GM23338 (cell line): ENCODE data around the gene RGS6. TPM values are rescaled to one million over a fixed set of nuclear protein-coding genes. Genes with fewer than 3 reads are reported as not detected.

Experiments used
- ATAC-seq: fragments of 200-7000 bp; cut with Tn5 transposase; 3 replicates; pipeline ENCODE4 v1.9.1; 2020
- DNase-seq: peaks from one replicate; pipeline ENCODE4 v3.0.0-alpha.2; 2015; ENCODE audit warnings: low spot score
- H2AFZ ChIP-seq: fragments of 200-600 bp; sonication (generic); 2 replicates; pipeline ENCODE4 v1.8.0; 2016; ENCODE audit warnings: antibody characterized with exemption, mild to moderate bottlenecking, moderate library complexity
- H3F3A ChIP-seq: fragments of 200-600 bp; sonication (generic); replicated peaks from 2 replicates; pipeline ENCODE4 v1.8.0; 2017; ENCODE audit warnings: antibody characterized with exemption, mixed run types, low read depth
- H3K27ac ChIP-seq: fragments of 200-600 bp; sonication (generic); 2 replicates; pipeline ENCODE4 v1.6.1; 2016; ENCODE audit warnings: low read depth
- H3K27me3 ChIP-seq: fragments of 200-600 bp; sonication (generic); 2 replicates; pipeline ENCODE4 v1.8.0; 2016; ENCODE audit warnings: mild to moderate bottlenecking, mixed run types, moderate library complexity; ENCODE audit not compliant: insufficient read depth
- H3K36me3 ChIP-seq: fragments of 200-600 bp; sonication (generic); 2 replicates; pipeline ENCODE4 v1.8.0; 2016; ENCODE audit warnings: mild to moderate bottlenecking; ENCODE audit not compliant: insufficient read depth
- H3K4me1 ChIP-seq: fragments of 200-600 bp; sonication (generic); 2 replicates; pipeline ENCODE4 v1.8.0; 2016; ENCODE audit warnings: mild to moderate bottlenecking, moderate library complexity; ENCODE audit not compliant: insufficient read depth
- H3K4me2 ChIP-seq: fragments of 200-600 bp; sonication (generic); 2 replicates; pipeline ENCODE4 v1.7.1; 2017; ENCODE audit warnings: mixed run types
- H3K4me3 ChIP-seq: fragments of 200-600 bp; sonication (generic); 2 replicates; pipeline ENCODE4 v1.6.1; 2016; ENCODE audit warnings: mixed run types
- H3K79me2 ChIP-seq: fragments of 200-600 bp; sonication (generic); replicated peaks from 2 replicates; pipeline ENCODE4 v1.8.0; 2017; ENCODE audit warnings: mild to moderate bottlenecking; ENCODE audit not compliant: insufficient read depth
- H3K9me2 ChIP-seq: fragments of 200-600 bp; sonication (generic); 2 replicates; pipeline ENCODE4 v1.8.0; 2017; ENCODE audit not compliant: insufficient read depth
- H4K20me1 ChIP-seq: fragments of 200-600 bp; sonication (generic); replicated peaks from 2 replicates; pipeline ENCODE4 v1.8.0; 2017; ENCODE audit warnings: mild to moderate bottlenecking; ENCODE audit not compliant: insufficient read depth
- H3K27ac Mint-ChIP-seq: 2 replicates; pipeline ENCODE4 v1.8.0; 2020; ENCODE audit warnings: inconsistent platforms, mild to moderate bottlenecking, moderate library complexity, mixed read lengths
- H3K27me3 Mint-ChIP-seq: 3 replicates; pipeline ENCODE4 v1.8.0; 2022; ENCODE audit warnings: low read depth, mild to moderate bottlenecking, moderate library complexity, mixed read lengths, inconsistent platforms; ENCODE audit not compliant: insufficient read depth, poor library complexity
- H3K36me3 Mint-ChIP-seq: 3 replicates; pipeline ENCODE4 v1.8.0; 2021; ENCODE audit warnings: low read depth, mild to moderate bottlenecking, inconsistent platforms, moderate library complexity, mixed read lengths
- H3K4me1 Mint-ChIP-seq: 3 replicates; pipeline ENCODE4 v1.8.0; 2020; ENCODE audit warnings: mild to moderate bottlenecking, inconsistent platforms, mixed read lengths
- H3K4me3 Mint-ChIP-seq: 3 replicates; pipeline ENCODE4 v1.8.0; 2021; ENCODE audit warnings: moderate library complexity, mild to moderate bottlenecking, inconsistent platforms, mixed read lengths
- H3K9me3 Mint-ChIP-seq: 3 replicates; pipeline ENCODE4 v1.8.0; 2020; ENCODE audit warnings: moderate library complexity, mild to moderate bottlenecking, inconsistent platforms, mixed read lengths
- JUNB ChIP-seq: IDR thresholded peaks from one replicate; pipeline ENCODE4 v1.6.1; 2016; ENCODE audit warnings: antibody characterized with exemption; ENCODE audit not compliant: unreplicated experiment
- NANOG ChIP-seq: IDR thresholded peaks from 2 replicates; pipeline ENCODE4 v1.6.1; 2016; ENCODE audit warnings: antibody characterized with exemption, borderline replicate concordance
- STAT1 ChIP-seq: IDR thresholded peaks from one replicate; pipeline ENCODE4 v1.6.1; 2016; ENCODE audit warnings: antibody characterized with exemption; ENCODE audit not compliant: unreplicated experiment
- ZNF114 ChIP-seq: fragments of 250-450 bp; sonication (Bioruptor Pico); IDR thresholded peaks from 2 replicates; pipeline ENCODE4 v1.5.0; 2020; ENCODE audit warnings: mild to moderate bottlenecking, moderate library complexity
- ZNF331 ChIP-seq: fragments of 250-450 bp; sonication (Bioruptor Pico); IDR thresholded peaks from 2 replicates; pipeline ENCODE4 v1.5.0; 2020; ENCODE audit warnings: low read depth, mild to moderate bottlenecking, moderate library complexity
- polyA plus RNA-seq: library from polyadenylated mRNA; unstranded; fragments of >200 nt; fragmentation: Nextera tagmentation; extraction: Ambion mirVana; gene quantifications from 2 replicates; pipeline ENCODE4 v1.2.1, GENCODE V29; 2016
- total RNA-seq: library from RNA; depleted of rRNA; stranded (reverse); fragments of >200 nt; shearing (Covaris generic); gene quantifications from 2 replicates; pipeline ENCODE4 v1.2.3, GENCODE V29; 2014
- TF ChIP-seq, protein P1 (sequence below): fragments of 250-450 bp; sonication (Bioruptor Pico); IDR thresholded peaks from 2 replicates; pipeline ENCODE4 v1.5.0; 2020; ENCODE audit warnings: mild to moderate bottlenecking, moderate library complexity
- TF ChIP-seq, protein P2 (sequence below), 2 experiments: fragments of 200-600 bp in 1 of 2; sonication (generic) in 1 of 2; conservative IDR thresholded peaks; 2 replicates each; pipeline versions ENCODE4 v1.5.1 to v1.6.1; 2016 to 2017; ENCODE audit warnings: antibody characterized with exemption in 2 of 2, low read depth in 2 of 2, mild to moderate bottlenecking in 2 of 2, moderate library complexity in 1 of 2
- TF ChIP-seq, protein P3 (sequence below): IDR thresholded peaks from 2 replicates; pipeline ENCODE4 v1.6.1; 2016; ENCODE audit warnings: antibody characterized with exemption

Gene RGS6
- total and polyA plus RNA-seq, 2 experiments from 2014 or later = 0.66 to 0.83 TPM

DNA sequence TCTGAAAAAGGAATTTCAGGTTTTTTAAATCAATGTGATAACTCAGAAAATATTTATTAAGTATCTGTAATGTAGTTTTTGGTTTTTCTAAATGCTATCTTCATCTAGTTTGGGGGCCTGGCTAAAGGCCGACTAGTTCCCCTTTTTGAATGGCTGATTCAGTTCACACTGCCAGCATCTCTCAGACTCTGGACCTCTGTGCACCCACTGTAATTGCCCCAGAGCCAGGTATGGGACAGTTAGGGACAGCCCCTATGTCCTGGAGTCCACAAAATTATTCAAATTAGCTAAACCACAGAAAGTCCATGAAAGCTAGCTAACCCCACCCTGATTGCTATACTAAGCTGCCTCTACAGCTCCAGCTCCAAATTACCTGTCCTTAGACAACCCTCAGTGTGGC is 49.1 kb upstream of the RGS6 start (continued):
- TF ChIP-seq, protein P1, sequence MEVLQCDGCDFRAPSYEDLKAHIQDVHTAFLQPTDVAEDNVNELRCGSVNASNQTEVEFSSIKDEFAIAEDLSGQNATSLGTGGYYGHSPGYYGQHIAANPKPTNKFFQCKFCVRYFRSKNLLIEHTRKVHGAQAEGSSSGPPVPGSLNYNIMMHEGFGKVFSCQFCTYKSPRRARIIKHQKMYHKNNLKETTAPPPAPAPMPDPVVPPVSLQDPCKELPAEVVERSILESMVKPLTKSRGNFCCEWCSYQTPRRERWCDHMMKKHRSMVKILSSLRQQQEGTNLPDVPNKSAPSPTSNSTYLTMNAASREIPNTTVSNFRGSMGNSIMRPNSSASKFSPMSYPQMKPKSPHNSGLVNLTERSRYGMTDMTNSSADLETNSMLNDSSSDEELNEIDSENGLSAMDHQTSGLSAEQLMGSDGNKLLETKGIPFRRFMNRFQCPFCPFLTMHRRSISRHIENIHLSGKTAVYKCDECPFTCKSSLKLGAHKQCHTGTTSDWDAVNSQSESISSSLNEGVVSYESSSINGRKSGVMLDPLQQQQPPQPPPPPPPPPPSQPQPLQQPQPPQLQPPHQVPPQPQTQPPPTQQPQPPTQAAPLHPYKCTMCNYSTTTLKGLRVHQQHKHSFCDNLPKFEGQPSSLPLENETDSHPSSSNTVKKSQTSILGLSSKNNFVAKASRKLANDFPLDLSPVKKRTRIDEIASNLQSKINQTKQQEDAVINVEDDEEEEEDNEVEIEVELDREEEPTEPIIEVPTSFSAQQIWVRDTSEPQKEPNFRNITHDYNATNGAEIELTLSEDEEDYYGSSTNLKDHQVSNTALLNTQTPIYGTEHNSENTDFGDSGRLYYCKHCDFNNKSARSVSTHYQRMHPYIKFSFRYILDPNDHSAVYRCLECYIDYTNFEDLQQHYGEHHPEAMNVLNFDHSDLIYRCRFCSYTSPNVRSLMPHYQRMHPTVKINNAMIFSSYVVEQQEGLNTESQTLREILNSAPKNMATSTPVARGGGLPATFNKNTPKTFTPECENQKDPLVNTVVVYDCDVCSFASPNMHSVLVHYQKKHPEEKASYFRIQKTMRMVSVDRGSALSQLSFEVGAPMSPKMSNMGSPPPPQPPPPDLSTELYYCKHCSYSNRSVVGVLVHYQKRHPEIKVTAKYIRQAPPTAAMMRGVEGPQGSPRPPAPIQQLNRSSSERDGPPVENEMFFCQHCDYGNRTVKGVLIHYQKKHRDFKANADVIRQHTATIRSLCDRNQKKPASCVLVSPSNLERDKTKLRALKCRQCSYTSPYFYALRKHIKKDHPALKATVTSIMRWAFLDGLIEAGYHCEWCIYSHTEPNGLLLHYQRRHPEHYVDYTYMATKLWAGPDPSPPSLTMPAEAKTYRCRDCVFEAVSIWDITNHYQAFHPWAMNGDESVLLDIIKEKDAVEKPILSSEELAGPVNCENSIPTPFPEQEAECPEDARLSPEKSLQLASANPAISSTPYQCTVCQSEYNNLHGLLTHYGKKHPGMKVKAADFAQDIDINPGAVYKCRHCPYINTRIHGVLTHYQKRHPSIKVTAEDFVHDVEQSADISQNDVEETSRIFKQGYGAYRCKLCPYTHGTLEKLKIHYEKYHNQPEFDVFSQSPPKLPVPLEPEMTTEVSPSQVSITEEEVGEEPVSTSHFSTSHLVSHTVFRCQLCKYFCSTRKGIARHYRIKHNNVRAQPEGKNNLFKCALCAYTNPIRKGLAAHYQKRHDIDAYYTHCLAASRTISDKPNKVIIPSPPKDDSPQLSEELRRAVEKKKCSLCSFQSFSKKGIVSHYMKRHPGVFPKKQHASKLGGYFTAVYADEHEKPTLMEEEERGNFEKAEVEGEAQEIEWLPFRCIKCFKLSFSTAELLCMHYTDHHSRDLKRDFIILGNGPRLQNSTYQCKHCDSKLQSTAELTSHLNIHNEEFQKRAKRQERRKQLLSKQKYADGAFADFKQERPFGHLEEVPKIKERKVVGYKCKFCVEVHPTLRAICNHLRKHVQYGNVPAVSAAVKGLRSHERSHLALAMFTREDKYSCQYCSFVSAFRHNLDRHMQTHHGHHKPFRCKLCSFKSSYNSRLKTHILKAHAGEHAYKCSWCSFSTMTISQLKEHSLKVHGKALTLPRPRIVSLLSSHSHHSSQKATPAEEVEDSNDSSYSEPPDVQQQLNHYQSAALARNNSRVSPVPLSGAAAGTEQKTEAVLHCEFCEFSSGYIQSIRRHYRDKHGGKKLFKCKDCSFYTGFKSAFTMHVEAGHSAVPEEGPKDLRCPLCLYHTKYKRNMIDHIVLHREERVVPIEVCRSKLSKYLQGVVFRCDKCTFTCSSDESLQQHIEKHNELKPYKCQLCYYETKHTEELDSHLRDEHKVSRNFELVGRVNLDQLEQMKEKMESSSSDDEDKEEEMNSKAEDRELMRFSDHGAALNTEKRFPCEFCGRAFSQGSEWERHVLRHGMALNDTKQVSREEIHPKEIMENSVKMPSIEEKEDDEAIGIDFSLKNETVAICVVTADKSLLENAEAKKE (CRISPR knock-in tag) = no peak
- TF ChIP-seq JUNB (no peak), NANOG (no peak), STAT1 (no peak)
- TF ChIP-seq, protein P2, sequence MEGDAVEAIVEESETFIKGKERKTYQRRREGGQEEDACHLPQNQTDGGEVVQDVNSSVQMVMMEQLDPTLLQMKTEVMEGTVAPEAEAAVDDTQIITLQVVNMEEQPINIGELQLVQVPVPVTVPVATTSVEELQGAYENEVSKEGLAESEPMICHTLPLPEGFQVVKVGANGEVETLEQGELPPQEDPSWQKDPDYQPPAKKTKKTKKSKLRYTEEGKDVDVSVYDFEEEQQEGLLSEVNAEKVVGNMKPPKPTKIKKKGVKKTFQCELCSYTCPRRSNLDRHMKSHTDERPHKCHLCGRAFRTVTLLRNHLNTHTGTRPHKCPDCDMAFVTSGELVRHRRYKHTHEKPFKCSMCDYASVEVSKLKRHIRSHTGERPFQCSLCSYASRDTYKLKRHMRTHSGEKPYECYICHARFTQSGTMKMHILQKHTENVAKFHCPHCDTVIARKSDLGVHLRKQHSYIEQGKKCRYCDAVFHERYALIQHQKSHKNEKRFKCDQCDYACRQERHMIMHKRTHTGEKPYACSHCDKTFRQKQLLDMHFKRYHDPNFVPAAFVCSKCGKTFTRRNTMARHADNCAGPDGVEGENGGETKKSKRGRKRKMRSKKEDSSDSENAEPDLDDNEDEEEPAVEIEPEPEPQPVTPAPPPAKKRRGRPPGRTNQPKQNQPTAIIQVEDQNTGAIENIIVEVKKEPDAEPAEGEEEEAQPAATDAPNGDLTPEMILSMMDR (conservative IDR thresholded peaks at IDR 0.05; ENCODE audit: low read depth in 2 of 2) = no peak

DNA sequence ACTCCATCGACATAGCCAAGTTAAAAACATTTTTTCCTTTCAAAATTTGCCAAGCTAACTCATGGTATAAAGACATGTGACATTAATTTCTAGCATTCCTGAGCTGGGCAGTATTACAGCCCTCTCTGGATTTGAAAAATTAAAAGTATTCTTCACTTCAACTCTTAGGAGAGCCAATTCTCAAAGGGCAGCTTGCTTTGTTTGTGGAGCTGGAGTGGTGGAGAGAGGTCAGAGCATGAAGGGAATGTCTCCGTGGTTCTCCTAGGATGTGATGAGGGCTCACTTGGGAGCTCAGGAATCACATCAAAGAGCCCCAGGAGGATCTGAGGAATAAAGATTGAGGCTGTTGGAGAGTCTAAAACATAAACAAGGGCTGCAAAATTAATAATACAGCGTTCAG is 46.9 kb upstream of the RGS6 start:
- Histone ChIP-seq H4K20me1 (no peaks in the 10 kb centered on the region), H3K9me2 (peaks cover 9% of the 10 kb centered on the region; the same call in 1 of the 2 replicates), H2AFZ (no peak overlapping the region), H3K36me3 (no peaks in the 10 kb centered on the region), H3K4me3 (no peak overlapping the region), H3K4me1 (no peaks in the 10 kb centered on the region; the same call in 1 of the 2 replicates), H3K79me2 (no peaks in the 10 kb centered on the region), H3K27me3 (no peaks in the 10 kb centered on the region), H3F3A (no peaks in the 10 kb centered on the region), H3K4me2 (no peak overlapping the region), H3K27ac (no peak overlapping the region)
- H3K36me3 Mint-ChIP-seq = peaks cover 10% of the 10 kb centered on the region
- H3K27ac Mint-ChIP-seq = no peak overlapping the region
- peaks cover 4% of the 10 kb centered on the region; the same call in 1 of the 3 replicates for H3K4me1 Mint-ChIP-seq
- ATAC-seq (no peak), DNase-seq (no peak)
- no peak overlapping the region for H3K4me3 Mint-ChIP-seq
- peaks cover 31% of the 10 kb centered on the region for H3K9me3 Mint-ChIP-seq
- peaks cover 3% of the 10 kb centered on the region for H3K27me3 Mint-ChIP-seq
- no peak for TF ChIP-seq ZNF331 (CRISPR knock-in tag)
- no peak for TF ChIP-seq ZNF114 (CRISPR knock-in tag)
- TF ChIP-seq, protein P3, sequence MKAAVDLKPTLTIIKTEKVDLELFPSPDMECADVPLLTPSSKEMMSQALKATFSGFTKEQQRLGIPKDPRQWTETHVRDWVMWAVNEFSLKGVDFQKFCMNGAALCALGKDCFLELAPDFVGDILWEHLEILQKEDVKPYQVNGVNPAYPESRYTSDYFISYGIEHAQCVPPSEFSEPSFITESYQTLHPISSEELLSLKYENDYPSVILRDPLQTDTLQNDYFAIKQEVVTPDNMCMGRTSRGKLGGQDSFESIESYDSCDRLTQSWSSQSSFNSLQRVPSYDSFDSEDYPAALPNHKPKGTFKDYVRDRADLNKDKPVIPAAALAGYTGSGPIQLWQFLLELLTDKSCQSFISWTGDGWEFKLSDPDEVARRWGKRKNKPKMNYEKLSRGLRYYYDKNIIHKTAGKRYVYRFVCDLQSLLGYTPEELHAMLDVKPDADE = no peak
